IPS-18a (cell line): ENCODE measurements around the gene ZNF200.

Experiments
- H3K27ac ChIP-seq: one replicate; pipeline ENCODE4 v1.5.1; 2013; ENCODE audit warnings: low read length
- H3K27me3 ChIP-seq: one replicate; pipeline ENCODE4 v1.6.1; 2013; ENCODE audit warnings: mild to moderate bottlenecking, low read length; ENCODE audit not compliant: control insufficient read depth, insufficient read depth
- H3K36me3 ChIP-seq: one replicate; pipeline ENCODE4 v1.6.1; 2013; ENCODE audit warnings: low read depth, low read length; ENCODE audit not compliant: control insufficient read depth
- H3K4me1 ChIP-seq: one replicate; pipeline ENCODE4 v1.6.1; 2013; ENCODE audit warnings: low read depth, low read length; ENCODE audit not compliant: control insufficient read depth
- H3K4me3 ChIP-seq: one replicate; pipeline ENCODE4 v1.5.1; 2013; ENCODE audit warnings: low read length
- H3K9ac ChIP-seq: one replicate; pipeline ENCODE4 v1.6.1; 2013; ENCODE audit warnings: mild to moderate bottlenecking, low read length, moderate library complexity
- H3K9me3 ChIP-seq: one replicate; pipeline ENCODE4 v1.6.1; 2013; ENCODE audit warnings: low read depth, low read length; ENCODE audit not compliant: control insufficient read depth

ZNF200 gene

GRCh38 chr16:3268294-3268693 lies 33.3 kb upstream of the ZNF200 start:
- H3K9me3 ChIP-seq, result no peaks in the 10 kb centered on the region
- no peak overlapping the region for H3K27ac ChIP-seq
- H3K36me3 ChIP-seq, result no peaks in the 10 kb centered on the region
- H3K4me3 ChIP-seq, result no peak overlapping the region
- H3K27me3 ChIP-seq, result peaks cover 11% of the 10 kb centered on the region
- no peak overlapping the region for H3K9ac ChIP-seq
- no peaks in the 10 kb centered on the region for H3K4me1 ChIP-seq

DNA sequence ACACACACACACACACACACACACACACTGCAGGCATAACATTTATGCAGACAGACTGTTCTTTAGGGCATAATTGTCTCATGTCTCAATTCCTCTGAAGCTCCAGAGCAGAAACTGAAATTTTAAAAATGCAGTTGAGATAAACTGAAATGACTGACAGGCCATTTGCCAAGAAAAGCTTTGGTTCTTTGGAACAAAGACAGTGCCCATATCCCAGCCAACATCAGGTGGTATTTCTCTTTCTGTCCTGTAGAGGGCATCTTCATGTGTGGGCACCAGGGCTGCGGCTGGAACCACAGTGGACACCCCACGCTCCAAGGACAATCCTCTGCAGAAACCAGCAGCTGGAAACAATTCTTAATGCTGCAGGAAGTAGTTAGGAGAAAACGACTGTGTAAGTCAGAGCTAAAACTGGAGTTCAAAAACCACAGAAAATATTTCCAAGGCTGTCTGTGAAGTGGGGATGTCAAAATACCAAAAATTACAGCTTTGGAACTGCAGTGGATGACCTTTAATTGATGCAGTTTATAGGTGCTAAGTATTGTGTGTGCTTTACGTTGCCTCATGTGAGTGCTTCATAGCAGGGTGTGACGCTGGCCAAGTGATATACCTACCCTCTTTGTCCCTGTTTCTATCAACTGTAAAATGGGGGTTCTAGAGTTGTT lies 32.0 kb upstream of the ZNF200 start:
- H3K4me3 ChIP-seq, result no peak overlapping the region
- no peak overlapping the region for H3K9ac ChIP-seq
- no peaks in the 10 kb centered on the region for H3K4me1 ChIP-seq

DNA sequence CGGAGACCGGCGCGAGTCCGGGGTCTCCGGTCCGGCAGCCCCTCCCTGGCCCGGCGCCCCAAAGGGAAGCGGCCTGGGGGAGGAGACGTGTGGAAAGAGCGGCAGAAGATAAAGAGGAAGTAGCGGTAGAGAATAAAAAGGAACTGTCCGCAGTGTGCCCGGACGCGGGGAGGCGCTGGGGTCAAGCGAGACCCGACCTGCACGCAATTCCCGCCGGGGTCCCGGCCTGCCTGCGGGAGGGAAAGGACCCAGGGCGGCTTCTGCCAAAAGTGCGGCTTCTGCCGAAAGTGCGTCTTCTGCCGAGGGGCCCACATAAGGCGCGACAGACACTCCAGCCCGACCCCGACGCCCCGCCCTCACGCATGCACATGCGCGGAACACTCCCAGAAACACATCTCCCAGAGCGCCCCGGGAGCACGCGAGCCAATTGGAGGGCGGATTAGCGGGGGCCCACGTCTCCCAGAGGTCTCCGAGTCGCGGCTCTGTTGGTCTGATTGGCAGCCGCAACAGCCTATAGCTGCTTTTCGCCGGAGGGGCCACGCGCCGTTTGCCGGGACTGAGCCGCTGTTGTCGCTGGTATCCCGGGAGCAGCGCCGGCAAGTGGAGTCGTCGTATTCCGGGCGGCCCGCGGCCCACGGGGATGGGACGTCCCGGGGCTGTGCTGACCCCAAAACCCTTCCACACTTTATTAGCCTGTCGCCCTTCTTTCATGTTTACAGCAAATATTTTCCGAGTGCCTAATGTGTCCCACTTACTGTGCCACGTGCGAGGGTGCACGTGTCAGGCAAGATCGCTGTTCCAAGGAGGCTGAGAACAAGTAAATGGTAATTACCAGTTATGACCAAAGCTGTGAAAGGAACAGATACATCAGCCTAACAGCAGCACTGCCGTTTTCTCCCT lies 29.4 kb upstream of the ZNF200 start:
- no peak overlapping the region for H3K27ac ChIP-seq

More for the DNA sequence above, 32.0 kb upstream of the ZNF200 start:
- no peaks in the 10 kb centered on the region for H3K9me3 ChIP-seq
- peaks cover 18% of the 10 kb centered on the region for H3K27me3 ChIP-seq
- H3K27ac ChIP-seq, result no peak overlapping the region
- H3K36me3 ChIP-seq, result no peaks in the 10 kb centered on the region

DNA sequence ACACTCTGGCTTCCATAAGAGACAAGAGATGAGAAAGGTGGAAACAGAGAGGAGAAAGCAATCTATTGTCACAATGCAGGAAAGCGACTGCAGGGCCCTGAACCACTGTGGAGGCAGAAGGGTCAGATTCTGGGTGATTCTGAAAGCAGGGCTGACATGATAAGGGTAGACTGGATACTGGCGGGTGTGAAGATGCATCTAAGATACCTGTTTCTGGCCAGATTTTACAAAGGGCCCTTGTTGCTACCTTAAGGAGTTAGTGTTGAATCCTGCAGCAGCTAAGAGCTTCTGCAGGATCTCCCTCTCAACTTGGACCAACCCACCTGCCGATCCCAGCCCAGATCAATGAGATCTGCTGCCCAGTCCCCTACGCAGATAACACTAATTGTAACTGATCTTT lies 27.6 kb upstream of the ZNF200 start:
- Histone ChIP-seq H3K27me3 (peaks cover 22% of the 10 kb centered on the region), H3K4me3 (no peak overlapping the region), H3K27ac (no peak overlapping the region), H3K4me1 (no peaks in the 10 kb centered on the region), H3K36me3 (no peaks in the 10 kb centered on the region), H3K9ac (no peak overlapping the region), H3K9me3 (no peaks in the 10 kb centered on the region)

More for the DNA sequence above, 29.4 kb upstream of the ZNF200 start:
- H3K36me3 ChIP-seq, result no peaks in the 10 kb centered on the region
- peaks cover 22% of the 10 kb centered on the region for H3K27me3 ChIP-seq
- H3K4me1 ChIP-seq, result no peaks in the 10 kb centered on the region
- H3K9me3 ChIP-seq, result no peaks in the 10 kb centered on the region
- H3K4me3 ChIP-seq, result peak overlapping the region; percentile 64
- H3K9ac ChIP-seq, result no peak overlapping the region

GRCh38 chr16:3259836-3260235 lies 24.9 kb upstream of the ZNF200 start:
- Histone ChIP-seq H3K9ac (no peak overlapping the region), H3K9me3 (peaks cover 5% of the 10 kb centered on the region), H3K27ac (no peak overlapping the region), H3K27me3 (peaks cover 12% of the 10 kb centered on the region), H3K36me3 (no peaks in the 10 kb centered on the region), H3K4me1 (no peaks in the 10 kb centered on the region), H3K4me3 (no peak overlapping the region)

- H3K36me3 ChIP-seq, result no peaks in the 10 kb centered on the region
- no peaks in the 10 kb centered on the region for H3K4me1 ChIP-seq
- H3K27ac ChIP-seq, result no peak overlapping the region
- H3K27me3 ChIP-seq, result peaks cover 3% of the 10 kb centered on the region
- peaks cover 7% of the 10 kb centered on the region for H3K9me3 ChIP-seq
- no peak overlapping the region for H3K9ac ChIP-seq
- H3K4me3 ChIP-seq, result no peak overlapping the region
Measured at GRCh38 chr16:3256866-3257465, 22.0 kb upstream of the ZNF200 start.

GRCh38 chr16:3256146-3256865 lies 21.3 kb upstream of the ZNF200 start, which contains the start of gene MEFV:
Gene MEFV (minus strand): TSS chr16:3256633. CDS start chr16:3256587, 46 bp downstream.
- H3K27ac ChIP-seq, result no peak within 1 kb of the TSS

DNA sequence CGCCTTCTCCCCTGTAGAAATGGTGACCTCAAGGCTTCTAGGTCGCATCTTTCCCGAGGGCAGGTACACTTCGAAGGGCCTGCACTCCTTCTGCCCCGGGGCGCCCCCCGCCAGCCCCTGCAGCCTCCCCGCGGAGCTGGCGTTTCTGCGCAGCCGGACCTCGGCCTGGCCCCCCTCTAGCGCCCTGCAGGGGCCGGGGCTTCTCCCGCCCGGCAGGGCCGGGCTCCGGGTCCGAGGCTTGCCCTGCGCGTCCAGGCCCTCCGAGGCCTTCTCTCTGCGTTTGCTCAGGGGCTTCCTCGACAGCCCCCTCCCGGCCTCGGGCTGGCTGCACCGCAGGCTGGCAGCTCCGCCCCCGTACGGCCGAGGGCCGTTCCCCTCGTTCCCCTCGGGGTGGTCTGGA lies 19.4 kb upstream of the ZNF200 start:
- Histone ChIP-seq H3K4me1 (no peaks in the 10 kb centered on the region), H3K9ac (no peak overlapping the region), H3K36me3 (no peaks in the 10 kb centered on the region), H3K27ac (no peak overlapping the region), H3K4me3 (no peak overlapping the region), H3K27me3 (no peaks in the 10 kb centered on the region), H3K9me3 (peaks cover 9% of the 10 kb centered on the region)

More at GRCh38 chr16:3256146-3256865, 21.3 kb upstream of the ZNF200 start, which contains the start of gene MEFV:
- H3K36me3 ChIP-seq, result no peaks in the 10 kb centered on the region
- H3K4me3 ChIP-seq, result no peak within 1 kb of the TSS
- H3K9ac ChIP-seq, result no peak within 1 kb of the TSS
- H3K27me3 ChIP-seq, result no peaks in the 10 kb centered on the region
- H3K9me3 ChIP-seq, result peaks cover 7% of the 10 kb centered on the region
- no peaks in the 10 kb centered on the region for H3K4me1 ChIP-seq

DNA sequence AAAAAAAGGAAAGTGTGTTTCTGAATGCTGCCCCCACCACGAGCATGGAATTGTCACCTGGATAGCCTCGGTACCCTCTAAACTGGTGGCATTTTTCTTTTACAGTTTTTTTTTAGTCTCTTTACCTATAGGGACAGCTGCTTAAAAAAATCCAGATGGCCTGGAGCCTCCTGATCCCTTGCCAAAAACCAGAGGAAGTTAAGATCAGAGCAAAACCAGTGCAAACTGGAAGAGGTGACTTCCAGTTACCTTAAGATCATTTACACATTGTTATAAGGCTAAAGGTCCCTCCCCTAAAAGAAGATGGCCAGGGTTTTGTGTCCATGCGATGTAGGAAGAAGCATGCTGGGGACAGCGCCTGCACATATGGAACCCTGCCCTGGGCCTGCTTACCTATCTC lies 18.0 kb upstream of the ZNF200 start:
- H3K27ac ChIP-seq, result no peak overlapping the region
- no peaks in the 10 kb centered on the region for H3K27me3 ChIP-seq
- H3K9ac ChIP-seq, result no peak overlapping the region
- H3K4me3 ChIP-seq, result no peak overlapping the region
- no peaks in the 10 kb centered on the region for H3K36me3 ChIP-seq
- H3K9me3 ChIP-seq, result peaks cover 9% of the 10 kb centered on the region
- H3K4me1 ChIP-seq, result no peaks in the 10 kb centered on the region

DNA sequence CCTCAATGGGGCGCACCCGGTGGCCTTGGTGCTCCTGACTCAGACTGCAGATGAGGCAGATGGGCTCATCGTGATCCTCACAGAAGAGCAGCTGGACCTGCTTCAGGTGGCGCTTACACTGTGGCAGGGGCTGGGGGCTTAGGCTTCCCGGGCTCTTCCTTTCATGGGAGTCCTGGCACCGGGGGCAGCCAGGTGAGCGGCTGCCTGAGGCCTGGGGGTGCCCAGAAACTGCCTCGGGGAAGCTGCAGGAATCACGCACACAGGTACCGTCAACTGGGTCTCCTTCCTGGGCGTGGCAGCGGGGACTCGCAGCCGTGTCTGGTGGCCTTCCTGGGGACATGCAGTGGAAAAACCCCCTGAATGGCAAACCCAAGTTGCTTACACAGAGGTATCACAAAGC lies 14.5 kb upstream of the ZNF200 start:
- Histone ChIP-seq H3K27me3 (no peaks in the 10 kb centered on the region), H3K4me1 (no peaks in the 10 kb centered on the region), H3K9ac (no peak overlapping the region), H3K27ac (no peak overlapping the region), H3K9me3 (peaks cover 4% of the 10 kb centered on the region), H3K36me3 (no peaks in the 10 kb centered on the region), H3K4me3 (no peak overlapping the region)

DNA sequence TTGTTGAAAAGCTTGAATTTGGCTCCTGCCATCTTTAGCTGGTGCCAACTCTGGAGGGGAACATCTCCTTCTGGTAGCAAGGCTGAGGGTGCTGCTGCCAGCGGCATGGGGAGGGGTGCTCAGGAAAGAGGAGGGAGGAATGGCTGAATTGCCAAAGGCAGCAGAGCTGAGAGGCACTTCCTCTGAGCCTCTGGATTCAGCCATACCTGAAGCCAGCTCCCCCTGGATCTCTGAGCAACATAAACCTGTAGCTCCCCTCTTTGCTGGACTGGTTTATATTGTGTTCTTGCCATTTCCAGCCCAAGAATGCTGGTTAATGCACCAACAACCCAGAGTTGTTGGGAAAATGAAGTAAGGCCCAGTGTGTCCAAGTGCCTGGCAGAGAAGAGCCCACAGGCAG lies 14.1 kb upstream of the ZNF200 start:
- H3K9ac ChIP-seq, result no peak overlapping the region
- H3K4me3 ChIP-seq, result no peak overlapping the region
- H3K4me1 ChIP-seq, result no peaks in the 10 kb centered on the region
- H3K27me3 ChIP-seq, result no peaks in the 10 kb centered on the region
- H3K9me3 ChIP-seq, result peaks cover 8% of the 10 kb centered on the region
- H3K27ac ChIP-seq, result no peak overlapping the region
- H3K36me3 ChIP-seq, result no peaks in the 10 kb centered on the region
